Measurements from ENCODE around the gene WDR3. TPM values are rescaled to one million over a fixed set of nuclear protein-coding genes. Genes with fewer than 3 reads are reported as not detected.

WDR3 gene
- polyA plus RNA-seq, 1 donor from 2014 or later = 20.6 TPM

- Histone ChIP-seq H3K79me2 (replicated peaks; ENCODE audit: insufficient read depth, low read length) (no peaks in the 10 kb centered on the region), H3K27me3 (ENCODE audit: insufficient read depth, low read depth, low read length) (no peaks in the 10 kb centered on the region), H4K20me1 (ENCODE audit: insufficient read depth) (no peaks in the 10 kb centered on the region), H3K27ac (ENCODE audit: low read length) (no peak overlapping the region), H3K9ac (ENCODE audit: low read length) (no peak overlapping the region), H3K36me3 (ENCODE audit: insufficient read depth, low read length) (no peaks in the 10 kb centered on the region), H3K9me2 (ENCODE audit: insufficient read depth, low read length) (no peaks in the 10 kb centered on the region), H3K9me3 (ENCODE audit: low read length) (no peaks in the 10 kb centered on the region), H3K4me2 (ENCODE audit: low read length) (no peak overlapping the region), H3F3A (ENCODE audit: insufficient read depth, low read length, poor library complexity, severe bottlenecking) (no peaks in the 10 kb centered on the region), H3K4me3 (ENCODE audit: low read length) (no peak overlapping the region), H2AFZ (ENCODE audit: low read depth, low read length) (no peak overlapping the region)
- TF ChIP-seq REST (IDR thresholded peaks at IDR 0.05; ENCODE audit: borderline replicate concordance) = no peak
- TF ChIP-seq SMC3 (conservative IDR thresholded peaks at IDR 0.05; ENCODE audit: poor library complexity) = no peak
- no peak for TF ChIP-seq TAF1 (IDR thresholded peaks at IDR 0.05; ENCODE audit: low read depth)
- no peak for TF ChIP-seq EP300 (conservative IDR thresholded peaks at IDR 0.05; ENCODE audit: poor library complexity, severe bottlenecking)
- no peak for TF ChIP-seq RAD21 (conservative IDR thresholded peaks at IDR 0.05)
- TF ChIP-seq MXI1 (conservative IDR thresholded peaks at IDR 0.05; ENCODE audit: poor library complexity, severe bottlenecking) = no peak
- TF ChIP-seq EZH2 (IDR thresholded peaks at IDR 0.05; ENCODE audit: borderline replicate concordance, insufficient read depth, low read length, poor library complexity, severe bottlenecking) = no peak
- no peak for TF ChIP-seq CTCF (IDR thresholded peaks at IDR 0.05; ENCODE audit: poor library complexity, severe bottlenecking)
- TF ChIP-seq POLR2AphosphoS5 (IDR thresholded peaks at IDR 0.05) = no peak
Measured at GRCh38 chr1:117967881-117968280, 38.3 kb downstream of the WDR3 start.

GRCh38 chr1:117970252-117970651, 40.7 kb downstream of the WDR3 start:
- Histone ChIP-seq H3K4me3 (ENCODE audit: low read length) (no peak overlapping the region), H3K79me2 (replicated peaks; ENCODE audit: insufficient read depth, low read length) (no peaks in the 10 kb centered on the region), H2AFZ (ENCODE audit: low read depth, low read length) (no peak overlapping the region), H4K20me1 (ENCODE audit: insufficient read depth) (no peaks in the 10 kb centered on the region), H3K27ac (ENCODE audit: low read length) (no peak overlapping the region), H3K4me2 (ENCODE audit: low read length) (no peak overlapping the region), H3K9ac (ENCODE audit: low read length) (no peak overlapping the region), H3K9me2 (ENCODE audit: insufficient read depth, low read length) (no peaks in the 10 kb centered on the region), H3K36me3 (ENCODE audit: insufficient read depth, low read length) (no peaks in the 10 kb centered on the region), H3K9me3 (ENCODE audit: low read length) (no peaks in the 10 kb centered on the region), H3K27me3 (ENCODE audit: insufficient read depth, low read depth, low read length) (no peaks in the 10 kb centered on the region), H3F3A (ENCODE audit: insufficient read depth, low read length, poor library complexity, severe bottlenecking) (no peaks in the 10 kb centered on the region)
- TF ChIP-seq REST (IDR thresholded peaks at IDR 0.05; ENCODE audit: borderline replicate concordance) = no peak
- TF ChIP-seq RAD21 (conservative IDR thresholded peaks at IDR 0.05) = no peak
- no peak for TF ChIP-seq SMC3 (conservative IDR thresholded peaks at IDR 0.05; ENCODE audit: poor library complexity)
- TF ChIP-seq EZH2 (IDR thresholded peaks at IDR 0.05; ENCODE audit: borderline replicate concordance, insufficient read depth, low read length, poor library complexity, severe bottlenecking) = no peak
- no peak for TF ChIP-seq MXI1 (conservative IDR thresholded peaks at IDR 0.05; ENCODE audit: poor library complexity, severe bottlenecking)
- TF ChIP-seq EP300 (conservative IDR thresholded peaks at IDR 0.05; ENCODE audit: poor library complexity, severe bottlenecking) = no peak

Measured in neural cell (in vitro differentiated cells).